ENCODE data around the gene TICAM2.

- no peak for TF ChIP-seq CTCF (IDR thresholded peaks at IDR 0.05)
- TF ChIP-seq EZH2 (IDR thresholded peaks at IDR 0.05; ENCODE audit: borderline replicate concordance, insufficient read depth, low read depth, low read length, poor library complexity, severe bottlenecking) = no peak
These were observed 13.6 kb downstream of the TICAM2 start for GRCh38 chr5:115588640-115589039.

Data from B cell (primary cell).